Measurements from ENCODE around the gene MTUS2.
"Not testable (repeated sequence)": the region's sequence is repeated elsewhere in the genome, so short reads cannot be mapped to it uniquely, and the experiment has no call there.

Gene MTUS2

GRCh38 chr13:28958018-28958417, 137.9 kb downstream of the MTUS2 start:
- no peak for DNase-seq (ENCODE audit: low read depth in 2 of 2)

- no peak for DNase-seq (ENCODE audit: low read depth in 2 of 2)
Observed at GRCh38 chr13:28958441-28958840, 138.3 kb downstream of the MTUS2 start.

DNA sequence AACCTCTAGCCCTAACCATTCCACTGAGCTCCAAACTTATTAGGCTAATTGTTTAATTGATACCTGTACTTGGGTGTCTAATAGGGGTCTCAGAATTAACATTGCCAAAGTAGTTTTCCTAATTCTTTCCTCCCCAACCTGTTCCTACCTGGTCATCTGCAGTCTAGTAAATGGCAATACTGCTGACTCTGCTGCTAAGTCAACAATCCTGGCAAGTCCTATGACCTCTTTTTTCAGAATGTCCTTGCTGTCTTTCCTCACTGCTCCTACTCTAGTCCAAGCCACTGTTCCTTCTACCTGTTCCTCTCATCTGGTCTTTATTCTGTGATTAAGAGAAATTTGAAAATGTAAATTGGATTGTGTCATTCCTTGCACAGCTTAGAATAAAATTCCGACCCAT, 143.9 kb downstream of the MTUS2 start:
- DNase-seq (ENCODE audit: low read depth in 2 of 2), result no peak

DNA sequence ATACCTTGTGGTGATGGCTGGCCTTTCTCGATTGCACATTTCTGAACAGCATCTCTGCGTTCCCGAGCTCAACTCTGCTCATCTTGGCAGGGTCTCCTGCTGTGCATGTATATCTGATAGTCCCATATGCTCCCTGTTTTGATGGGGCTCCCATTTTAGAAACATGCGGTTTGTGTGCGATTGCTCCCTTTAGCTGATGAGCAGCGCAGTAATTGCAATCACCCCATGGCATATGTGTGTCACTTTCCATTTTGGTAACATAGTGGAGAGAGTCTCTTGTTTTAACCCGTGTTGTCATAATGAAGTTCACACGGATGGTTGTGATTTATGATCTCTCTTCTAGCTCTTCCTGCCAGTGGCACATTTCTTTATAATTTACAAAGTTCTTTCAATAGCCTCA, 144.7 kb downstream of the MTUS2 start:
- DNase-seq (ENCODE audit: low read depth in 2 of 2), result no peak

DNA sequence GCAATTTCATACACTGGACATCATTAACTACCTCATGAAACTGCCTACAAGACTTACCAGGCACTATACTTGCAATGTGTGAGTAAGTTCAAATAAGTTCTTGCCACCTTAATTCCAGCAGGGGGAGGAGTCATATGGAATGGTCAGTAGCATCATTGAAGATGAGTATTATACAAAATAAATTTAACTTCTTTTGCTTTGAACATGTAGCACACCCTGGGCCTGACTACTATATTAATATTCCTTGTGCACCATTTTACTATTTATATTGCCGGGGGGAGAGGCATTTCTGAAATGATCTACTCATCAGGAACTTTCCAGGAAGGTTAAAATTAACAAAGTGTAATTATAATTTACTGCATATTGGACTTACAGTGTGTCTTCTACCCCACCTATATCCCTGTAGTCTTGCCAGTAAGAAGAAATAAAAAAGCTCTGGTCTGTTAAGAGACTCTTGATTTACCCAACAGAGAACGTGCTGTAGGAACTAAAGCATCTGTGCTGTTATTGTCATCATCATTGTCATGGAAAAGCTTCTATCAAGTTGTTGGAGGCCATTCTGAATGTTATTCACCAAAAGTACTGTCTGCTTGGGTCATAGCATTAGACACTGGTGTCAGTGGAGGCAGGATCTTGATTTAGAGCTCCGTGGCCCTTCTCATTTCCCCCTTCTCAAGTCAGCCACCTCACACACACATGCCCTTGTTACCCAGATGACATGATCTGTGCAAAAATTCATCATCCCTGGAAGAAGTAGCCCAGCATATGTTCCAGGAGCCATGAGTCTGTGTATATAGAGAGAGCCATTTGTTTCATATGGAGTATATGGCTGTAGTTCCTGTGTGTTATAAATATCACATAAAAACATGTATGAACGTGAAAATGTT, 147.1 kb downstream of the MTUS2 start:
- DNase-seq (ENCODE audit: low read depth in 2 of 2), result no peak

- DNase-seq (ENCODE audit: low read depth in 2 of 2), result no peak
Observed at GRCh38 chr13:28976195-28976594, 156.1 kb downstream of the MTUS2 start.

DNA sequence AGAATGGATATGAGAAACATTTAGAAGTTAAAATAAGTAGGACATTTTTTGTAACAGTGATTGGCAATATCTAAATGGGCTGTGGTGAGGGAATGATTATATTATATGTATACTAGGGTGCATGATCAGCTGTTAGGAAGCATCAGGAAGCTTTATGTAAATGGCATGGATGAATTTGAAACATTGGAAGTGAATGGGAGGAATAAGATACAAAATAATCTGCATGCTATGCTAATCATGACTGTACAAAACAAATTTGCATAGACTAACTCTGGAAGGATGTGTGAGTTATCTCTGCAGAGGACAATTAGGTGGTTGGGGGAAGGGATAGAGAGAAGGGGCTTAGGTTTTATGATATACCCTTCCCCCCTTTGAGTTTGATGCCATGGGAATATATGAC, 156.5 kb downstream of the MTUS2 start:
- DNase-seq (ENCODE audit: low read depth in 2 of 2), result no peak

GRCh38 chr13:28978574-28978973, 158.4 kb downstream of the MTUS2 start:
- no peak for DNase-seq (ENCODE audit: low read depth in 2 of 2)

- DNase-seq (ENCODE audit: low read depth in 2 of 2), result no peak
Observed at GRCh38 chr13:28981530-28981929, 161.4 kb downstream of the MTUS2 start.

DNA sequence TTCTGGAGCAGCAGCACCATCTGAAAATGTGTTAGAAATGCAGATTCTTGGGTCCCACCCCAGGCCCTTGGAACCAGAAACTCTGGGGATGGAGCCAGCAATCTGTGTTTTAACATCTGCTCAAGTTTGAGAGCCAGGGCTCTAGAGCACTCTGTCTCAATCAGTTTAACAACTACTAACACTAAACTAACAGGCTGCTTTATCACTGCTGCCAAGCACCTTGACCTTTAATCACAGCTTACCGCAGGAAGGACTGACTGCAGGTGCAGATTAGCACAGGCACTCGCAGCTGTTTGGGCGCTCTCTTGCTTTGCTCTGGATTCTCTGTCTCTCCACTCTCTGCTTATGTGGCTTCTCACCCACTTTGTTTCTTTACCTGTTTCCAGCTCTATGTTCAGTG, 163.5 kb downstream of the MTUS2 start:
- no peak for DNase-seq (ENCODE audit: low read depth in 2 of 2)

- no peak for DNase-seq (ENCODE audit: low read depth in 2 of 2)
Observed at GRCh38 chr13:28984326-28984725, 164.2 kb downstream of the MTUS2 start.

DNA sequence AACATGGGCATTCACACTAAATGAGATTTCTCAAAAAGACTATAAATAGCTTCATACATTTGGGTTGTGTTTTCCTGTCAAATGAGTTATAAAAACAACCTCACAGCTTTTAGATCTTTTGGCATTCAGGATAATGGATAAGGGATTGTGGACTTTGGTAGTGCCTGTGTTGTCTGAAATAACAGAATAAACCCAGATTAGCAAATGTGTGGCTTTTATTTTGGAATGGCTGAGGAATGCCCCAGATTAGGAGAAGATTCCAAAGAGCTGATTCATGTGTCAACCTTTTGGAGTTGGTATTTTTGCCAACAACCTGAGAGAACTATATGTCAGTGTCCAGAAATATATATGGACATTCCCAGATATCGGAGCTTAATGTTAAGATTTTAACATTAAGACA, 164.7 kb downstream of the MTUS2 start:
- DNase-seq (ENCODE audit: low read depth in 2 of 2), result no peak

GRCh38 chr13:28990378-28990777, 170.2 kb downstream of the MTUS2 start:
- DNase-seq (ENCODE audit: low read depth in 2 of 2), result not testable (repeated sequence)

GRCh38 chr13:28991764-28992163, 171.6 kb downstream of the MTUS2 start:
- DNase-seq (ENCODE audit: low read depth in 2 of 2), result no peak

DNA sequence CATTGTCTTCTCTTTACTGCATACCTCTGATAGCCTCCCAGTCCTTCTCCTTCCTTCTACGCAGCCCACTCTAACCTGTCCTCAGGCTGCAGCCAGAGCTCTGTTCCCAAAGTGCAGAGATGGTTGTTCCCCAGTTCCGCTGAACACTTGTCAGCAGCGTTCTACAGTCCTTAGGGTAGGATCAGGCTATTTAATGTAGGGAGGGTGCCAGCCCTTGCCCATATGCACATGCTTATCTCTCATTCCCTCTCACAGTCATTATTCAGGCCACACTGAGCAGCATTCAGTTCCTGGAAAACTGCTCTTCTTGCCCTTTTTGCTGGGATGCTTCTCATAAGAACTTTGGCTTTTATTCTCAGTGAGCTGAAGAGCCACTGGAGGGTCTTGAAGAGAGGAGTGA, 180.7 kb downstream of the MTUS2 start:
- DNase-seq (ENCODE audit: low read depth in 2 of 2), result no peak

DNA sequence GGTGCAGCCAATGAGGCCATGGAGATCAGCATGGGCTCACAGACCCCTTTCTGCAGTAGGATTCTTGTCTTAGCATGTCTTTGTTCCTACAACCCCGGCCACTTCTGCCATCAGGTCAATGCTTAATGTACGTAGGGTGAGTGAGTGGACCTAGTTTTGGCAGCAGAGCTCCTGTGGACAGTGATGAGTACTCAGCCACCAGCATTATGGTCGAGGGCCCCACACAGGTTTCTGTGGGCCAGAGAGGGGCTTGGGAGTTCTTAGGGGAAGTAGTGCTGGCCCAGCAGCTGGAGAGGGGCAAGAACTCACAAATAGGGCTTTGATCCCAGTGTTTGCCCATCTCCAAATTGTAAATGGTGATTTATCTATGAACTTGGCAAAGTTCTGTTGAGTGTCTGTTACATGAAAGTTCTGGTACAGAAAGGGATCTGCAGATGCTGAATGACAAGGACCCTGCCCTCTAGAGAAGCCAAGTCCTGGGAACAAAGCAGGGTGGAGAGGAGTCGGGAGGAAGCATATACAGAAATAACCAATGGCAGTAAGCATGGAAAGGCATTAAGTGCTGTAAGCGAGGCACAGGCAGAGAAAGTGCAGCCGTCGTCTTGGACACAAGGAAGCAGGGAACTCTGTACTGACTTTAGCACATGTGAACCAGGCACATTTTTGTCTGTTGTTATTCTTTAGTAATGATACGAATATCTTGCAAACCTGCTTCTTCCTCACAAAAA, 185.1 kb downstream of the MTUS2 start:
- DNase-seq (ENCODE audit: low read depth in 2 of 2), result no peak

- no peak for DNase-seq (ENCODE audit: low read depth in 2 of 2)
Observed at GRCh38 chr13:29005763-29006120, 185.6 kb downstream of the MTUS2 start.

DNA sequence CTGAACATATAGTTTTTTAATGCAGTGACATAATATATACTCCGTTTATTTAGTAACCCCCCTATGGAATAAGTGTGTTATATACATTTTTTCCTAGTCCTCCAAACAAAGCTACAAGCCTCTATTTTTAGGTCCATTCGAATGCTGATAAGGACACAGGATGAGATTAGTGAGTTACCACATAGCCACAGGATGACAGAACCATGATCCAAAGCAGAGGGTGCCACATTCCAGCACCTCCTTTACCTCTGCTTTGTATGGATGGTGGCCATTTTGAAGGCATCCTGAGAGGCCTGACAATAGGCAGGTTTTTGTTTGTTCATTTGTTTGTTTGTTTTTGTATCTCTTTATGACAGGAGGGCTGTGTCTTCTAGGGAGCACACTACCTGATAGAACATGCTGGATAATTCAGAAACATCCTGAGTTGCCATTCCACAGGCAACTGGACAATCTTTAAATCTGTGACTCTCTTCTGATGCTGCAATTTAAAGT, 186.3 kb downstream of the MTUS2 start:
- DNase-seq (ENCODE audit: low read depth in 2 of 2), result no peak

GRCh38 chr13:29008296-29008695, 188.2 kb downstream of the MTUS2 start:
- no peak for DNase-seq (ENCODE audit: low read depth in 2 of 2)

GRCh38 chr13:29020314-29020713, 200.2 kb downstream of the MTUS2 start:
- no peak for DNase-seq (ENCODE audit: low read depth in 2 of 2)

DNA sequence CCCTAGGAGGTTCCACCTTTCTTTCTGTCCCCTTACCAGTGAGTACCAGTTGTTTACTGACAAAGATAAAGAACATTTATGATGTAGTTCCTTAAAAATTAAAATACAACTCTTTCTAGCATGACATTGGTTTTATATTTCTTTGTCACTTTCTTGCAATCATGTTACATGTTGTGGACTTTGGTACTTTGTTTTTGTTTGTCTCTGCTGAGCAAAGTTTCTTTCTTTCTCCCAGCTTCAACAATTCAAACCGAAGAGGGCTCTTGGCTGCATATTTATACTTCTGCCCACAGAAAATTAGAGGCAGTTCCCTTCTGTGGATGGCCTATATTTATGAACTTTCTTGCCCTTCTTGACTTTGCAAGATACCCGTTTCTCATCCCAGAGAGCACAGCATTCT, 201.2 kb downstream of the MTUS2 start:
- no peak for DNase-seq (ENCODE audit: low read depth in 2 of 2)

GRCh38 chr13:29021717-29022116, 201.6 kb downstream of the MTUS2 start:
- DNase-seq (ENCODE audit: low read depth in 2 of 2), result no peak

DNA sequence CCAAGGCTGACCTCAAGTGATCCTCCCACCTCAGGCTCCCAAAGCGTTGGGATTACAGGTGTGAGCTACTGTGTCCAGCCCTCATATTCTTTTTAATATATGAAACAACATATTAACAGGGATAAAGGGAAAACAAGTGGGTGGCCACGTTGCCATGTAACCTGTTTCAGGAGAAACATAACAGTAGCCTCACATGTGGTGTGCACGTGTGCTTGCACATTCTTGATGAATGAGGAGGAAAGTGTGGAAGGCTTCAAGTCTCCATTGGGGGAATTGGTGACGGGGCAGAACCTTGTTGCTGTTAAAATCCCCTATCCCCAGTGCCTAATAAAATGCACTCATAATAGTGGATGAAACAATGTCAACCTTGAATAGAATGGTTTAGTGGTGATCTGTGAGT, 202.3 kb downstream of the MTUS2 start:
- DNase-seq (ENCODE audit: low read depth in 2 of 2), result no peak

Measured in stimulated activated CD8-positive, alpha-beta memory T cell treated with anti-CD3 and anti-CD28 coated beads, Interleukin-7, amount 100 ng/mL, for 4 hours (primary cell).